HG02623 (cell line): ENCODE measurements around the gene SPAG16.

Experiments used
- ATAC-seq: cut with Tn5 transposase; IDR thresholded peaks from one replicate; pipeline ENCODE4 v1.9.1; 2021; ENCODE audit warnings: moderate library complexity; ENCODE audit not compliant: unreplicated experiment

SPAG16 gene

GRCh38 chr2:214451516-214452275, 1167.4 kb downstream of the SPAG16 start:
- ATAC-seq, result no peak
